Vagina (tissue), 2 donors: ENCODE results near the gene GLCCI1.

Experiments used
- POLR2A ChIP-seq, 2 donors: fragments of 450-650 bp; IDR thresholded peaks; one replicate each; pipeline ENCODE4 v1.6.1; 2017; ENCODE audit warnings: antibody characterized with exemption in 2 of 2, mild to moderate bottlenecking in 2 of 2, moderate library complexity in 2 of 2
- POLR2AphosphoS5 ChIP-seq, 2 donors: sonication (generic); formaldehyde crosslinking; IDR thresholded peaks; one replicate each; pipeline ENCODE4 v1.9.0; 2017; ENCODE audit warnings: antibody characterized with exemption in 2 of 2, mild to moderate bottlenecking in 2 of 2, low read depth in 1 of 2; ENCODE audit not compliant: insufficient read depth in 1 of 2
- TF ChIP-seq, protein P1 (sequence below), 3 experiments: fragments of 450-650 bp in 2 of 3; fragments of 200-600 bp in 1 of 3; sonication (generic) in 1 of 3; IDR thresholded peaks; one replicate each; pipeline ENCODE4 v1.5.1; 2017 to 2019; ENCODE audit warnings: antibody characterized with exemption in 3 of 3, mild to moderate bottlenecking in 2 of 3, moderate library complexity in 2 of 3

DNA sequence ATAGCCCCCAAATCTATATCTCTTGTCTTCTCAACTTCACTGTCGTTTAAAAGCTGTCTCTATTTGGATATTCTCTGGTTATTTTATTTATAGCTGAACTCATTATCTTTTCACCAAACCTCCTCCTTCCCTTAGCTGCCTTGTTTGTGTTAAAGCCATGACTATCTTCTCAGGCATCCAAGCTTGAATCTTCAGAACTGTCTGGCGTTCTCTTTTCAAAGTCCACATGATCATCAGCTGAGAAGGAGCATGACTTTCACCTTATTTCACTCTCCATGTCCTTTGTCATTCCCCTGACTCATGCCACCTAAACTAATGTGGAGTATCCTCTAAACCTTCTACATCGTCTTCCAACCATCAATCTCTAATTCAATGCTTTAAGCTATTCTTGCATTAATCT lies 5.7 kb upstream of the GLCCI1 start:
- TF ChIP-seq, protein P1, sequence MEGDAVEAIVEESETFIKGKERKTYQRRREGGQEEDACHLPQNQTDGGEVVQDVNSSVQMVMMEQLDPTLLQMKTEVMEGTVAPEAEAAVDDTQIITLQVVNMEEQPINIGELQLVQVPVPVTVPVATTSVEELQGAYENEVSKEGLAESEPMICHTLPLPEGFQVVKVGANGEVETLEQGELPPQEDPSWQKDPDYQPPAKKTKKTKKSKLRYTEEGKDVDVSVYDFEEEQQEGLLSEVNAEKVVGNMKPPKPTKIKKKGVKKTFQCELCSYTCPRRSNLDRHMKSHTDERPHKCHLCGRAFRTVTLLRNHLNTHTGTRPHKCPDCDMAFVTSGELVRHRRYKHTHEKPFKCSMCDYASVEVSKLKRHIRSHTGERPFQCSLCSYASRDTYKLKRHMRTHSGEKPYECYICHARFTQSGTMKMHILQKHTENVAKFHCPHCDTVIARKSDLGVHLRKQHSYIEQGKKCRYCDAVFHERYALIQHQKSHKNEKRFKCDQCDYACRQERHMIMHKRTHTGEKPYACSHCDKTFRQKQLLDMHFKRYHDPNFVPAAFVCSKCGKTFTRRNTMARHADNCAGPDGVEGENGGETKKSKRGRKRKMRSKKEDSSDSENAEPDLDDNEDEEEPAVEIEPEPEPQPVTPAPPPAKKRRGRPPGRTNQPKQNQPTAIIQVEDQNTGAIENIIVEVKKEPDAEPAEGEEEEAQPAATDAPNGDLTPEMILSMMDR (IDR thresholded peaks at IDR 0.05), result no peak
- TF ChIP-seq POLR2A (IDR thresholded peaks at IDR 0.05) (no peak), POLR2AphosphoS5 (IDR thresholded peaks at IDR 0.05; ENCODE audit: insufficient read depth in 1 of 2, low read depth in 1 of 2) (no peak)
